GM23248 (cell line): Measurements from ENCODE around the gene KAT8.

Experiments used
- EZH2 ChIP-seq: fragments of 200-600 bp; sonication (generic); IDR thresholded peaks from 2 replicates; pipeline ENCODE4 v1.6.1; 2018; ENCODE audit warnings: antibody characterized with exemption, mild to moderate bottlenecking; ENCODE audit not compliant: insufficient read depth, poor library complexity, severe bottlenecking
- EZH2phosphoT487 ChIP-seq: fragments of 200-600 bp; sonication (generic); IDR thresholded peaks from 2 replicates; pipeline ENCODE4 v1.6.1; 2018; ENCODE audit warnings: antibody characterized with exemption, moderate library complexity, mild to moderate bottlenecking, low read depth; ENCODE audit not compliant: insufficient read depth

DNA sequence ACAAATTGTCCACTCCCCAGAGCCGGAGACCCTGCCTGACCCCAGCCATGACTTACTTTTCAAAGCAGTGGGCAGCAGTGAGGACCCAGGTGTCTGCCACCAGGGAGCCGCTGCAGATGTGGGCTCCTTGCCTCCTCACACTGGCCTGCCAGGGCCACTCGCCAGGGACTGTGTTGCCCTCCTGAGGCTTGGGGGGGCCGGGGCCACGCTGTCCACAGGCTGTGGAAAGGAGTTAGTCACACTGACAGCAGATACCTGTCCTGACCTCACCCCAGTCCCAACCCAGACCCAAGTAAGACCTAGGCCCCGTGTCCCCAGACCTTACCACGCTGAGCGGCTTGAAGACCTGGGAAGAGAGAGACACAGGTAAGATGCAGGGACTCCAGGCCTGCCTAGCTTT, 30.0 kb upstream of the KAT8 start:
- no peak for TF ChIP-seq EZH2
- no peak for TF ChIP-seq EZH2phosphoT487
